GM21825 (cell line): ENCODE measurements around the gene SOCS7.

Source experiments
- ATAC-seq: cut with Tn5 transposase; IDR thresholded peaks from one replicate; pipeline ENCODE4 v1.9.1; 2021; ENCODE audit warnings: mild to moderate bottlenecking, moderate library complexity; ENCODE audit not compliant: unreplicated experiment

The SOCS7 gene

DNA sequence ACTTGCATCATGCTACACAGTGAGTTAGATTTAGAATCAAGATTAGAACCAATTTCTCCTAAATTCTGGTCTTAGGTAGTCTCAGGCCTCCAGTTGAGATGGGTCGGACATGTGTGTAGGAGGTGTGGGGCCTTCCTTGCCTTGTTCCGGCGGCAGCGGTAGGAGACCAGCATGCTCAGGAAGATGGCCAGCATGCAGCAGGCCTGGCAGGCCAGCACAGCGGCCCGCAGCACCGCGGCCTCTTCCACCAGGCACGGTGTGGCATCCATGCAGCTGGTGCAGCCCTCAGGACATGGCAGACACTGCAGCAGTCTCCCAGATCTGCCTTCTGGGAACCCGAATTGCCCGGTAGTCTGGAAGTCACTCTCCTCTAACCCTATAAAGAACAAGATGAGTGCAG, 14.8 kb upstream of the SOCS7 start:
- ATAC-seq, result no peak

DNA sequence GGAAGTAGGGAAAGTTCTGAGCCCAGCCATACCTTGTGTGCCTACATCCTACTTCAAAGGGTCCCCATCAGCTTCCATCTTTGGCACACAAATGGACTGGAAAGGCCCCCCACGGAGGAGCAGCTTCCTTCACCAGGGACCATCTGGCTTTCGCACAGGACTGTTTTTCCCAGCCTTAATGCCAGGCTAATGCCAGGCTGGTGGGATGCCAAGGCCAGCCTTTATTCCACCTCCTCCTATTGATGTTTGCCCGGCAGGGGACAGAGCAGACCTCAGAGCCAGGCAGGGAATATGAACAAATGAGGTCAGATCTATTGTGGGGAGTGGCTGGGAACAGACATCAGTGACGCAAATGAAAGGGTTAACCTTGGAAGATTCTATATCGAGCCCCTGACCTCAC, 13.6 kb upstream of the SOCS7 start:
- no peak for ATAC-seq

DNA sequence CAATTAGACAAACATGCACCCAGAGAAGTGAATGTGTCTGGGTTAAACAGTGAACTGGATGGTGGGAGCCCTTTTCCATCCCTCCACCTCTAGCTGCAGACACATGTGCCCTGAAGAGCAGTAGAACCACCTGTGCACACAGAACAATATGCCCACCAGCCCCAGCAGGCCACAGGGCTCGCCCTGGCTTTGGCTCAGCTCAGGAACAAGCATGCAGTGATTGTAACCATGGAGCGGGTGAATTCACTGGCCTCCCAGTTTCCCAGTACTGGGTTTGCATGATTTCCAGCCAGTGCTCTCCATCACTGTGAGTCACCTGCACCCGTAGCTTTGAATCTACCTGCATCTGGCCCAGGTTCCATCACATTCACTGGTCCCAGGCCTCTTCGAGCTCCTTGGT, 13.1 kb upstream of the SOCS7 start:
- ATAC-seq, result no peak

DNA sequence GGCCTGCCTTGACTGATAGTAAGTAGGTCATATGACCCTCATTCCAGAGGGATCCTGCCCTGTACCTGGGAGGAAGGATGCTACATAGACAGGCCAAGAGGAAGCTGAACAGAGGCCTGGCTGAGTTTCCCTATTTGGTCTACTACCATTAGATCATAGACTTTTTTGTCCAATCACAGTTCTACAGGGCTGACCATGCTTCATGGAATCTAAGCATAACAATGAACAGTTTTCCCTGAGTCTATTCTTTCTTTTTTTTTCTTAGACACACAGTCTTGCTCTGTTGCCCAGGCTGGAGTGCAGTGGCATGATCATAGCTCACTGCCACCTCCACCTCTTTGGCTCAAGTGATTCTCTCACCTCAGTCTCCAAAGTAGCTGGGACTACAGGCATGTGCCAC, 11.8 kb upstream of the SOCS7 start:
- ATAC-seq, result no peak

DNA sequence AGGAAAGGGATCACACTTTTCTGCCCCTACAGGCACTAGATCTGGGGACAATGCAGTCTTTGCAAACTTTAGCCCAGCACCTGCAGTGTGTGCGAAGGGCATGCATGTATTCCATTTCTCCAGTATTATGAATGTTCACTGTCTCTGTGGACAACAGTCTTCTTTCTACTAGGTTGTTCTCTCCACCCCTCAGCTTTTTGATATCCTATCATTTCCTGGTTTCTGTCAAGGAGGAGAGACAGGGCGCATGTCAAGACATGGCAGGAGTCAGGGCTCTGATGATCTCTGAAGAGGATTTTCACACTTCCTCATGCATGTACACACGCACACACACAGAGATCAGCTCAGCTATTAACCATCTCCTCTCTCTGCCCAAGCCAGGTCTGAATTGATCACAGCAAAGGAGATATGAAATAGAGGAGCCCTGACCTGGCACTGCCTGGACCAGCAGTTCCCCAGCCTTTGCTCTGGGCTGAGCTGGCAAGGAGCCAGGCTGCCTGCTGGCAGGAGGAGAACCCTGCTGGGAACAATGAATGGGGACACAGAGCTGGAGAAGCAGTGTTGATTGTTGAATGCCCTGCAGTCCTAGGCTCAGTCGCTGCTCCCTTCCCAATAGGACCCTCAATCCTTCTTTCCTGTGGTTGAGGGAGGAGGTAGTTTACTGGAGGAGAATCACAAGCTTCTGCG, 10.5 kb upstream of the SOCS7 start:
- no peak for ATAC-seq

DNA sequence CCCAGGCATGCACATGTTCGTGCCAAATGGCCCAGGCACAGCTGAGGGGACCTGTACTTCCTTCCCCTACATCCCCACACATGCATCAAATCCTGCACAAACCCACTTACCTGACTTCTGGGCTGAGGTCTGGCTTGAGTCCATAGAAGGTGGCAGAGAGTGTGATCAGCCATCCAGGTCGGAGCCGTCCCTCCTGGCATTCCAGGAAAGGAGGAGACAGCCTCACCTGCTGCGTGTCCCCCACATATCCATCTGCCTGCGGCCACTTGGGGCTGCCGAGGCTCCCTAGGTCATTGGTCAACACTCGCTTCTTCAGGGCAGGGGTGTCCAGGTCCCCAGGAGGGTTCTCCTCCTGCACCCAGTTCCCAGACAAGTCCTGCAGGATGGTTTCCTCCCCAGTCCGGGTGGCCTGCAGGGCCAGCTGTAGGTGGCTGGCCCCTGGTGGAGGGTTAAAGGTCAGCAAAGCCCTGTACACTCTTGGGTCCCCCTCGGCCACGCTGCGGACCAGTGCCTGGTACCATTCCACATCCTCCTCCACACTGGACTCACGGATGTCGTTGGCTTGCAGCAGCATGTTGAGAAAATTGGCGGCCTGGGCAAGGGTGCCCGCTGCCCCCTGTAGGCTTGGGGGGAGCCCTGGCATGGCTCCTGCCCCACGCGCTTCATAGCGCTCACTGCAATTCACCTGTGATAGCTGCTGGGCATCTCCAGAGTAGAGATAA, 8.6 kb upstream of the SOCS7 start:
- no peak for ATAC-seq

DNA sequence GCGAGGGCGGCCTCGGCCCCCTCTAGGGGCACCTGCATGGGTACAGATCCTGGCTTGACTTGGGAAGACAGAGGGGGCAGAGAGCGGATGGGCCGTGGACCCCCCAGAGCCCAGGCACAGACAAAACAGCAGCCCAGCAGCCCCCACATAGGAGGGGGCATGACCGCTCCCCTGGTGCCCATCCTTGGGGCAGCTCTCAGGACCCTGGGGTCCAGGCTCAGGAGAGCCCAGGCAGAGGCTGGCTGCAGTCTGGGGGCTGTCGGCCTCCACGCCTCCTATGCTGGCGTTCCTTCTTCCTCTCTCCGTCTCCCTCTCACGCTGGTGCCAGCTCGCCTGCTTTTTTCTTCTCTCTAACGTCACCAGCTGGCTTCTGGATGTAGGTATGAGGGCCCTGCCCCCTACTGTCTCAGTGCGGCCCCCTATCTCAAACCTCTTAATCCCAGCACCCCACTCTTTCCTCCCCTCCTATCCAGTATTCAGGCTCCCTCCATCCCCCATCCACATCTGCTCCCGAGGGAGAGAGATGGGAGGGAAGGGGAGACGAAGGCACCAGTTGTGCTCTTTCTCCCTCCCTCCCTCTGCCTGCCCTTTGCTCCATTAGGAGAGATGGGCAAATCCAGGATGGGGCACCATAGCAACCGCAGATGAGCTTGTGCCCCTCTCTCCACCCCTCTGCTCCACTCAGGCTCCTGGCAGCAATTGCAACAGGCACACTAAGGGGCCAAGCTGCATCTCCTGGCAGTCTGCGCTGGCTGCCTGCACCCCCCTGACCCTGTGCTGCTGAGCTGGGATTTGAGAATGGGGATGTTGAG, 7.8 kb upstream of the SOCS7 start, which contains the start of gene GPR179:
Gene GPR179 (minus strand): TSS at position 349 of the 812 bp plus-strand sequence. CDS start 167 bp downstream, at position 182.
- ATAC-seq, result no peak

DNA sequence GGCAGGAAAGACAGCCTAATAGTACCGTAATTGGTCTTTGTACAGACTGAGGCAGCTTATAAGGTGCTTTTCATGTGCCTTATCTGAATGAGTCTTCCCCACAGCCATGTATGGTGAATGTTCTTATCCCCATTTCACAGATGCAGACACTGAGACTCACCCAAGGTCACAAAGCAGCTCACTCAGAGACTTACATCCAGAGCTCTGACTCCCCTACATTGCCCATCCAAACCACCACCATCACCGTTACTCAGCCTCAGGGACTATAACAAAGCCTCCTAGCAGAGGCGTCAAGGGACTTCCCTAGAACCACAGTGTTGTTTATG, 7.3 kb upstream of the SOCS7 start:
- ATAC-seq, result no peak

DNA sequence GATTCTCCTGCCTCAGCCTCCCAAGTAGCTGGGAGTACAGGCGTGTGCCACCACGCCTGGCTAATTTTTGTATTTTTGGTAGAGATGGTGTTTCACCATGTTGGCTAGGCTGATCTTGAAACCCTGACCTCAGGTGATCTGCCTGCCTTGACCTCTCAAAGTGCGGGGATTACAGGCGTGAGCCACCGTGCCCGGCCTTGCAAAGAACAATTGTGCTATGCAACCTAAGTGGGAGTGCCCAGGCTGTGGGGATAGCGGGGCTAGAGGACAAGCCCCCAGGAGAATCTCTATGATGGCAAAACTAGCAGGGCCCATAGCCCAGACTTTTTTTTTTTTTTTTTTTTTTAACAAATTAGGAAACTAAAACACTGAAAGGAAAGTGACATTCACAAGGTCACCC, 5.9 kb upstream of the SOCS7 start:
- ATAC-seq, result no peak

DNA sequence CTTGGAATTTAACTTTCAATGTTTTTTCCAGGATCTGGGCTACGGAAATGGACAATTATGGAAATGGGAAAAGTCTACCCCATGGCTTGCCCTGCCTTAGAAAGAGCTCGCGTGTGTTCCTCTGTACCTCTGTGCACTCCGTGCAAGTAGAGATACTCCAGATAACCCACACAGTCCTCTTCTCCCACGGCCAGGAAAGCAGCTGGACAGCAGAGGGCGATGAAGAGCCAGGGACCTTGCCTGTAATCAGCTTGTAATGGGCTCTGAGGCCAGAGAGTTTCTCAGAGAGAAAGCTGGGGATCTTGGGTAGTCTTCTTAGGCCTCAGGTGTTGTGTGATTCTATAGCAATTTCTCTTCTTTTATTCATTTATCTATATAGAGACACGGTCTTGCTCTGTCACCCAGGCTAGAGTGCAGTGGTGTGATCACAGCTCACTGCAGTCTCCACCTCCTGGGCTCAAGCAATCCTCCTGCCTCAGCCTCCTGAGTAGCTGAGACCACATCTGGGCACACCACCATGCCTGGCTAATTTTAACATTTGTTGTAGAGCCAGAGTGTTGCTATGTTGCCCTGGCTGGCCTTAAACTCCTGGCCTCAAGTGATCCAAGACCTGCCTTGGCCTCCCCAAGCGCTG, 2.4 kb upstream of the SOCS7 start:
- no peak for ATAC-seq

DNA sequence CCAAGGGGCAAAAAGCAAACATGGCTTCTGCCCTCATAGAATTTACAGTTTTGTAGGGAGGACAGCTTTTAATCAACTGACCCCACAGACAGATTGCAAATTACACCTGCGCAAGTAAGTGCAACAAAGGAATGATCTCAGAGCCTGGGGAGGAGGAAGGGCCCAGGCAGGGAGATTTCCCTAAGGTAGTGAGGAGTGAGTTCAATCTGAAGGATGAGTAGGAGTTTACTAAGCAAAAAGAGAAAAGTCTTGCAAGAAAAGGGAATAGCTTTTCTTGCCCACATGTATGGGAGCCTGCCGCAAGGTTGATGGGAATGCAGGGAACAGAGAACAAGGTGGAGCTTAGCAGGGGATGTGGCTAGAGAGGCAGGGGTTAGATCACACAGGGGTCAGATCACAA, 1.6 kb upstream of the SOCS7 start:
- ATAC-seq, result no peak

DNA sequence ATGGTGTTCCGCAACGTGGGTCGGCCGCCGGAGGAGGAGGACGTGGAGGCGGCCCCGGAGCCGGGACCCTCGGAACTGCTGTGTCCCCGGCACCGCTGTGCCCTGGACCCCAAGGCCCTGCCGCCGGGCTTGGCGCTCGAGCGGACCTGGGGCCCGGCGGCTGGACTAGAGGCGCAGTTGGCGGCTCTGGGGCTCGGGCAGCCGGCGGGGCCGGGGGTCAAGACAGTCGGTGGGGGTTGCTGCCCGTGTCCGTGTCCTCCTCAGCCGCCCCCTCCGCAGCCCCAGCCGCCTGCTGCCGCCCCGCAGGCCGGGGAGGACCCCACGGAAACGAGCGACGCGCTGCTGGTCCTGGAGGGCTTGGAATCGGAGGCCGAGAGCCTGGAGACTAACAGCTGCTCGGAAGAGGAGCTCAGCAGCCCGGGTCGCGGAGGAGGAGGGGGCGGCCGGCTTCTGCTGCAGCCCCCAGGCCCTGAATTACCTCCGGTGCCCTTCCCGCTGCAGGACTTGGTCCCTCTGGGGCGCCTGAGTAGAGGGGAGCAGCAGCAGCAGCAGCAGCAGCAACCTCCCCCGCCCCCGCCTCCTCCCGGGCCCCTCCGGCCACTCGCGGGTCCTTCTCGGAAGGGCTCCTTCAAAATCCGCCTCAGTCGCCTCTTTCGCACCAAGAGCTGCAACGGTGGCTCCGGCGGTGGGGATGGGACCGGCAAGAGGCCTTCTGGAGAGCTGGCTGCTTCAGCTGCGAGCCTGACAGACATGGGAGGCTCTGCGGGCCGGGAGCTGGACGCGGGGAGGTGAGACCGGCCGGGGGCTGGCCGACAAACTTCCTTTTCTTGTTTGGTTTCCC, 821 bp downstream of the SOCS7 start:
- ATAC-seq, result peak; percentile 12

DNA sequence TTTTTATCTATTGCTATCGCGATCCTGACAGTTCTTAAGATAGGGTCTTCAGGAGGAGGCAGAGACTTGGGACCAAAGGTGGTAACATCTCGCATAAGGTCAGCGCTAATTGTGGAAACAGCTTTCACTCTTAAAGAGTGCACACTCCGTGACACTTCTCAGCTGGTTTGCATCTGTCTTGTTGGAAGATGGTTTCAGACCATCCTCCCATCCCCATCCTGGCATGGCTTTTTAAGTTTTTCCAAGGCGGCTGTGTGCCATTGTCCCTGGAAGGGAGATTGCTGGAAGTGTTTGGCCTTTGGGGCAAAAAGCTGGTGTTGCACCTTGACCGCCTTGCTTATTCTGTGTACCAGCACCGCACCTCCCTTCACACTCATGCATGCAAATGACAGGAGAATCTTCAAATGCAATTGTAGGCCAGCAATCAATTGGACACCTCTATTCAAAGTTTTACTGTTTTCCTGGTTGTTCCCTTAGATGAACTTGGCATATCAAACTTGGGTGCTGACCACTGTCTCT, 1.5 kb downstream of the SOCS7 start:
- ATAC-seq, result no peak

DNA sequence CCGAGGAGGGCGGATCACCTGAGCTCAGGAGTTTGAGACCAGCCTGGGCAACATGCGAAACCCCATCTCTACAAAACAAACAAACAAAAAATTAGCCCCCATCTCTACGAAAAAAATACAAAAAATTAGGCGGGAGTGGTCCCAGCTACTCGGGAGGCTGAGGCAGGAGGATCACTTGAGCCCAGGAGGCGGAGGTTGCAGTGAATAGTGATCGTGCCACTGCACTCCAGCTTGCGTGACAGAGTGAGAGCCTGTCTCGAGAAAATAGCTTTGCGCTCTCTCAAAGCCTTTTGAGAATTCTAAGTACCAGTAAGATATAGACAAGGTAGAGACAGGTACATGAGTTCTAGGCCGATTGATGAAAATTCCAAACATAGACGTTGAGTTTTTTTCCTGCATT, 2.0 kb downstream of the SOCS7 start:
- ATAC-seq, result no peak

DNA sequence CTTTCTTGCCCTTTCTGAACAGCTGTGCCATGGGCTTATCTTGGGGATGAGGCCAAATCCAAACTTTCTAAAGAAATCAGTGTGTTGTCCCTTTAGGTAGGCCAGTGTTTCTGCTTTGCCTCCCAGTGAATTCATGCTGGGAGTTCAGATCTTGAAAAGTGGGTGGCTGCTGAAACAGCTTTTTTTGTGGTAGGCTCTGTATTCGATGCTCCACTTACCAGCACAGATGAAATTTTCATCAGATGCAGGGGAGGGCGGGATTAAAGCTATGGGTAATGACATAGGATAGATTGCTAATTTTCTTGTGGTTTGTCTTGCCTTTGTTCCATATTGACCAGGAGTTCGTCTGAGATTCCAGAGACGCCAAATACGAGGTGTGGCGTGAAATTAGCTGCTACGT, 2.8 kb downstream of the SOCS7 start:
- no peak for ATAC-seq

DNA sequence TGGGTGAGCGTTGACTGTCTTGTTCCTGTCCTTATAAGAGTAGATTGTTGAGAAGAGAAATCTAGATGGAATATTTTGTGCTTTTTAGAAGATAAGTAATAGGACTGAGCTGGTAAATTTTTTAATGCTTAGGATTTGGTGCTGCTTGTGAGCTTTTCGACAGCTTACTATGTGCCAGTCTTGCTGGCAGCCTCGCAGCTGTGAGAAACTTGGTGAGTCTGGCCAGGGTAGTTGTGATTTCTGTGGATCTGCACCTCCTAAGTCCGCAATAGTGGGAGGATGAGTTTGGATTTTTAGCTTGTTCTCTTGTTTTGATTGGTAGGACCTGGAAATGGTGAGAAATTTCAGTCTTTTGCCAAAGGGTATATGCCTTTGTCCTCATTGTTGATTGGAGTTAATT, 3.6 kb downstream of the SOCS7 start:
- ATAC-seq, result no peak

DNA sequence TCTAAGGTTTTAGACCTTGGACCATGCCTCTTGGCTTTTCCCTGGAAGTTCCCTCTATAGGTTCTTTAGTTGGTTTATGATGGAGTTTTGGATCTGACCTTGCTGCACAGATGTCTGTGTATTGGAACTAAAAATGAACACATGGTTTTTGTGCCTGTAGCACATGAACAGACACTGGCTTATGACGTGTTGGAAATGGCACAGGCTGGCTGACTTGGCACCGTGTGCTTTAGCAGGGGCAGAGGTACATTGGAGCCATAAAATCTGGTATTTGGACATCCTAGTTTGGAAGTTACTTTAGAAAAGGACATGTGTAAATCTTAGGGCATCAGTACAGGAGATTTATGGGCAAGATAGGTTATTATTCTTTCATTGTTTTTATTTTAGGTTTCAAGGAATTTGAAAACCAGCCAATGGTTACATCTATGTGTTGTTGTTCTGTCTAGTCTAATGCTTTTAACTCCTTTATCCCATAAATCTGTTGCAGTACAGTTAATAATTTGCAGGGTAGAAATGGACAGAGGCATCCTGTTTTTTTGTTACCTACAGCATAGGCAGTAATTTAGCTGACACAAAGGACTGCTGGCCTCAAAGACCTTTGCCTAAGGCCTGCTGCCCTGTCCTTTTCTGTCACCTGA, 6.0 kb downstream of the SOCS7 start:
- ATAC-seq, result no peak

DNA sequence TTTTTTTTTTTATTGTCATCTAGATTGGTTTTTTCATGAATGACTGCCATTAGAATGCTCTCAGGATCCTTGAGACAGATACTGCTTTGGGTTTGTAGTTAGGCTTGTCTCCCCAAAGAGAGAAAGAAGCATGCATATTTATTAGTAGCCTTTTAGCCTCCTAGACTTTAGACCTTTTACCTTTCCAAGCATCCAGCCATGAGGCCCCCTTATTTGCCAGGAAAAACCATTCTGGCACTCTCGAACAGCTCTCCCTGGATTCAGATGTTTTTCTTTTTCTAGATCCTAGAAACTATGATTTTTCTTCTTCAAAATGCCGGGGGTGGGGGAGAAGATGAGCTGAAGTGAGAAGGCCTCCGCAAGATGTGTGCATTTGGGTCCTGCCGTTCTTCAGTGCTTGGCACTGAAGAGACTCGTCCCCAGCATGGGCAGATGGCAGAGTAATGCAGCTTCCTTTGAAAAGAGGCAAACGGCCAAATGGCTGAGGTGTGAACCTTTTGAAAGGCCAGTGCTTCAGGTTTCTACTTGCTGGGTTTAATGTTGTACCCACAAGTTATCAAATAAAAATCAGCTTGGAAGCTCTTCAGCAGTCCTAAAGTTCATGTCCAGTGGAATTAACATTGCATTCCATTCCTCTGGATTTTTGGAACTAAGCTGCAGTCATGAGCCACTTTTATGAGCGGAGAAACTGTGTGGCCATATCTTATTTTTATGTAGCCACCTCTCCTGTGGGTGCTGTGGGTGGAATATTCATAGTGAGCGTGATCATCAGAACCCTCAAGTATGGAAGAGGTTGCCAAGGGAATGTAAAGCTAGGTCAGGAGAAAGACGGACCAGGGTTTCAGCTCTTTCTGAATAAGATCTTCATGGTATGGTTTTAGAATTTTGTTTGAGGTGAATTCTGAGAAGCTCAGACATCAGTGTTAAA, 7.2 kb downstream of the SOCS7 start:
- ATAC-seq, result no peak
